ENCODE data around the gene ZNF292. TPM values are rescaled to one million over a fixed set of nuclear protein-coding genes. Genes with fewer than 3 reads are reported as not detected.

ZNF292 gene
- 30.1 and 34.9 TPM in 2 replicates for total RNA-seq

DNA sequence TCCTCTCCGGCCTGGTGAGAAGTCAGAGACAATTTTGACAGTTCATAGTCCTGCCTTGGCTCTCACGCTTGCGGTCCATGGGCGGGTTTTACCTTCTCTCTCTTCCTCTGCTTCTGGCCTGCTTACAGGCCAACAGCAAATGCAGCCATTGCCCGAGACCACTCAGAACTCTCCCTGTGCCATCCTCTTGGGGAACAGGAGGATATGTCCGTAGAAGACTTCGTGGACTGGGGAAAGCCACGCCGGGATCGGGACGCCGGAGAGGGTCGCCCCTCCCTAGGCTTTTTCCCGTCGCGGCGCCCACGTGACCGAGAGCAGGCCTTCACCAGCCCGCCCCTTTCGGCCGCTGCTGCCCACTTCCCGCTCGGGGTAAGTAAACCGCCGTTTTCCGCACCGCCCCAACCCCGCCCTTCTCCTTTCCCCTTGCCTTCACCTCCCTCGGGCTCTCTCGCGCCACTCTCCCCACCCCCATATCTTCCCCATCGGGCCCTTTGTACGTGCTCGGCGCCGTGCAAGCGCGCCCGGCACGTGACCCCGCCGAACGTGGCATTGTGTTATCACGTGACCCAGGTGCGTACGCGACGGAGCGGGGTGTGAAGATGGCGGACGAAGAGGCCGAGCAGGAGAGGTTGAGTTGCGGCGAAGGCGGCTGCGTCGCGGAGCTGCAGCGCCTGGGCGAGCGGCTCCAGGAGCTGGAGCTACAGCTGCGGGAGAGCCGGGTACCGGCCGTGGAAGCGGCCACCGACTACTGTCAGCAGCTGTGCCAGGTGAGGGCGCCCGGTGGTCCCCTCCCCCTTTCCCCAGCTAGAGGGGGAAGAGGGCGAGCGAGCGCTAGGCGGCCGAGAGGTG is at the start of gene ZNF292:
Gene ZNF292 (plus strand): TSS at position 573 of the 849 bp plus-strand sequence. CDS start 27 bp downstream, at position 600.

Other genes starting within 250 kb of the ZNF292 start
- not detected in 2 replicates for gene HTR1E, start 218.0 kb upstream of the ZNF292 start, total RNA-seq
- gene CGA, start 60.5 kb upstream of the ZNF292 start, total RNA-seq, result not detected in 2 replicates
- gene SMIM8, start 167.0 kb downstream of the ZNF292 start, total RNA-seq, result 4.5 and 9.7 TPM in 2 replicates
- not detected in 2 replicates for gene GJB7, start 173.7 kb downstream of the ZNF292 start, total RNA-seq
- 2.2 and 2.5 TPM in 2 replicates for gene C6orf163, start 189.2 kb downstream of the ZNF292 start, total RNA-seq

Data from smooth muscle cell of trachea (primary cell).